Hematopoietic multipotent progenitor cell treated with erythropoietin and hydrocortisone succinate and interleukin-3 and kit ligand, for 4 days (in vitro differentiated cells): ENCODE measurements around the gene SPATA2.

Experiments
- DNase-seq: peaks from one replicate; pipeline ENCODE4 v3.0.0-alpha.2; 2015

Gene SPATA2

DNA sequence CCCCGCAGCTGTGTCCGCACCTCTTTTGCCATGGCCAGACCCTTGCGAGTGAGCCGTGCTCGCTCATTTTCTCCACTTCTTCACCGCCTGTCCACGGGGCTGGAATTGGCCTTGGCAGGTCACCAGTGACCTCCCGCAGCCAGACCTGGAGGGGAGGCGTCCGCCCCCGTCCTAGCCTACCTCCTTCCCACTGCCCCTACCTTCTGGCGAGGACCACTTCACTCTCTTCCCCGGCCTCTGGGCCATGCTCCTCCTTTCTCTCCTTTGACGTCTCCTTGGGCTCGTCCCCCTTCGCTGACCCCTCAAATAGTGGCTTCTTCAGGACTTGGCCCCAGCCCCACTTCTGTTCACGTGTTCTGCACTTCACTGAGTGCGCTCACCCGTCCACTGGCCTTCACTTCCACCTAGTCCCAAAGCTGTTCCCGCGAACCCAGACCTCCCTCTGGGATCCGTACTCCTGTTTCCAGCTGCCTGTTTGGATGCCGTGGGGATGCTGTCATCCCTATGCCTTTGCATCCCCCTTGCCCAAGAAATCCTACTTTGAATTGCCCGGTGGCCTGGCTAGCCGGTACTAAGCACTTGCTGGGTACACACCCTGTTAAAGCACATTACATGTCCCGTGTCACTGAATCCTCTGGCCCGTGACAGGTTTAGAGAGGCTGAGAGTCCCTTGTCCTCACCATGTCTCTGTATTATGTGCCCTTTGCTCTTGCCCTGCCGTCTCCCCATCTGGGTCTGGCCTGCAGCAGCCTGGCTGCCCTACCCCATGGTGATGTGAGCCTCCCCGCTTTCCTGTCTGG, 33.0 kb downstream of the SPATA2 start:
- no peak for DNase-seq

DNA sequence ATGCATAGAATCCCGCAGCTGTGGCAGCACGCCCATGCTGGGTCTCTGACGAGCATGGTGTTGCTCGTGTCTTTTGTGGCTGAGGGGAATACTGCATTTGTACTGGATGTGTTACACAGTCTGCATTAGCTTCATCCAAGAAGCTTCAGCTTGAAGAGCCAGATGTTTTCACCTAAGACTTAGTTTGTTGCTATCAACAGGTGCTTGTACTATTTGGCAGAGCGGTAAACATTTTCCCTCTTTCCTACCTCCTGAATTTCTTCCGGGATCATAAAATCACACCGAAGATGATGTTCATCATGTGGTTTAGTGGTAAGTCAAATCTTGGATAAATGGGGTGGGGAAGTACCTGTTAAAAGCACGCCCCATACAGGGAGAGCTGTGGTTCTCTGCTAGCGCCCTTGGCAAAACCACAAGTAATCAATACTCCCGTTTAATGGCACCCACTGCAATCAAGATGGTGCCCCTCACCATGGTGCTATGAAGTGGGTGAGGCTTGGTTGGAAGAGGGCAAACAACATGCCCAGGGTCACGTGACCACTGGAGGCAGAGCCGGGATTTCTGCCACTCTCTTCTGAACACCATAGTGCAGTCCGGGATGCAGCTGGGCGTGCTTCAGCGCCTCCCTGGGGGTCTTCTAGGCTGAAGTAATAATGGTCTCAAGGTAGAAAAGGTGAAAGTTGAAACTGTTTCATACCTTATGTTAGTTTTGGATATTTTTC, 34.4 kb downstream of the SPATA2 start:
- no peak for DNase-seq

DNA sequence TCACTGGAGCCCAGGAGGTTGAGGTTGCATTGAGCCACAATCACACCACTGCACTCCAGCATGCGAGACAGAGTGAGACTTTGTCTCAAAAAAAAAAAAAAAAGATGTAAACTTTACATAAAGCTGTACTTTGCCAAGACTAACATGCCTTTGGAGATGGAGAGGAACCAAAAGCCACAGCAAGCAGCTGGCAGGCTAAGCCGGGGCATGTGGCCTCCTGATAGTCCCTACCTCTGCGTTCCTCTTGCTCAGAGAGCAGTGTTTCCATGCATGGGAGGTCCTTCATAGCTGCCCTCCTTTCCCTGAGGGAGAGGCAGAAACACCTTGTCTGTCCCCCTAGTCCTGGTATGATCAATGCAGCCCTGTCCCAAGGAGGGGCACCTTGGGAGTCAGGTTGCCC, 35.2 kb downstream of the SPATA2 start:
- DNase-seq: no peak

DNA sequence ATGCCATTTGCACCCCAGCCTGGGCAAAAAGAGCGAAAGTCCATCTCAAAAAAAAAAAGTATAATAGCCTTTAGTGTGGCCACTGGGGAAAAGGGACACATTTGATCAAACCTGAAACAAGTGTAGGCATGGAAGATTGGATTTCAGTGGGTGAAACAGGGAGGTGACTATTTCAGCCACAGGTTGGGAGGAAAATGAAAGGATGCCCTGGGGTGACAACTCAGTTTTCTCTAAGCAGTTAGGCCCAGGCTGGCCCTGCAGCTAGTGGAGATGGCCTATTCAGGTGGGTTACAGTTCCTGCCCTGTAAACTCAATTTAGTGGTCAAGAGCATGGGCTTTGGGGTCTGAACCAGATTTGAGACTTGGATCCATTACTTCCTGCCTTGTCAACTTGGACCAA, 36.4 kb downstream of the SPATA2 start:
- no peak for DNase-seq

DNA sequence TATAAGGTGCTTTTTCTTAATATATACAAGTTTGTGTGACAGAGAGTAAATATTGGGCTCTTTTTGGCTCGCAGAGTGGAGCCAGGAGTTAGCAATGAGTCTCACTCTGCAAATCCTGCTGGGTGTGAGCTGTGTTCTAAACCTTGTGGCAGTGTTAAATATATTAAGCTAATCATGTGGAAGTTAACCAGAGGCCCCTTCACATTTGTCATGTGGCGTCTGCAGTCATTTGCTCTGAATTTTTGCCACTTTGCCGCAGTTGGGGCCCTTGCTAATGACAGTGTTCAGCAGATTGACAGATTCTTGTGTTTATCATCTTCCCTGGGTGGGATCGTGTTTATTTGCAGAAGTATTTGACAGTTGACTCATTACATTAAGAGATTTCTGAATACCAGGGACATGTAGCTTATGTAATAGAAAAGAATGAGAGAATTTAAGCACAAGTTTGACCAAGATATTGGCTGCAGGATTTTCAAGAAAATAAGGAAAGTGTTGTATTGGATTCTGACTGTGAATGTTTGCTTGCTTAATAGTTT, 37.9 kb downstream of the SPATA2 start:
- DNase-seq: no peak

- no peak for DNase-seq
Observed at GRCh38 chr20:49874696-49875095, 40.6 kb downstream of the SPATA2 start.

GRCh38 chr20:49872056-49872455, 43.3 kb downstream of the SPATA2 start:
- no peak for DNase-seq

DNA sequence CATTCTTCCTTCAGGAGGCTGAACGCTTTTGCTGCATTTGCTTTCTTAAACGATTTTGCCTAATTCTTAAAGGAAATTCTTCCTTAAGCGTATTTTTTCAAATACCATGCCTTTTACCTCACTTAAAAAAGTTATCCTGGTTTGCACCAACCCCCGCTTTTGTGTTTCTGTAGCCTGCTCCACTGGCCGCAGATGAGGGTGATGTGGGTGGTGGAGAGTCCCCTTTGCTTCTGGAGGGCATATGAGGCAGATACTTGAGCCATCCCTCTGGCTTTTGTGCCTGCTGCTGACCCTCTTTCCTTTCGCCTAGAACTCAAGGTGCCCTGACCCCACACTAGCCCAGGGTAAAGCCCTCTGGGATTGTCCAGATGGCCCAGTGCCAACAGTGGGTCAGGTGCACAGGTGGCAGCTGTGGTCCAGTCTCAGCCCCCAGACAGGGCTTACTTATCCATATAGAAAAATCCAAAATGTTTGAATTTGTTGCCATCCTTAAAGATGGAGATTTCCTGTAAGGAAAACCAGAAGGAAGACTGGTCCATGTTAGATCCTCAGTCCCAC, 43.9 kb downstream of the SPATA2 start:
- no peak for DNase-seq

DNA sequence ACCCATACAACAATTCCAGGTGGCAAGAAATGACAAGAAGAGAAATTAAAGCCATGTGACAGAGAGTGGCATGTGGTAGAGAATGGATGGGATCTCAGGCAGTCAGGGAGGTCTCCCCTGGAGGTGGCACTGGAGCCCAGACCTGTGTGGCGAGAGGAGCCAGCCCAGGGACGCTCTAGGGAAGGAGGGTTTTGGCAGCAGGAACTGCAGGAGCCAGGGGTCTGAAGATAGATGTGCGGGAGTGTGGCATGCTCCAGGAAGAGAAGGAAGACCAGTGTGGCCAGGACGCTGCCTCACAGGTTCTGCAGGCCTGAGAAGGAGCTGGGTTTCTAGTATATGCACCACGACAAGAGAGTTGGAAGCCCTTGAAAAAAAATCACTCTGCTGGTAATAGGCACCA, 45.1 kb downstream of the SPATA2 start:
- no peak for DNase-seq

DNA sequence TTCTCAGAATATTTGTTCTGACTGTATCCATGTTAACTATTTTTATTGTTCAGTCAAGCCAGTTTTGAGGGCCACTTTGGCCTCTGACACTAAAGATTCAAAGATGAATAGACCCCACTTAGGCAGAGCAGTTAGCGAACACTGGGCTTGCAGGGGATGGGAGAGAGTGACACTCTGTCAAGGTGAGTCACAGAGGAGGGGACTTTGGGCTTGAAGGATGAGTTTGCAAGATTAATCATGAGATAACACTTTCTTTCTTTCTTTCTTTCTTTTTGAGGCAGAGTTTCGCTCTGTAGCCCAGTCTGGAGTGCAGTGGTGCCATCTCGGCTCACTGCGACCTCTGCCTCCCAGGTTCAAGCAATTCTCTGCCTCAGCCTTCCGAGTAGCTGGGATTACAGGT, 46.4 kb downstream of the SPATA2 start:
- DNase-seq: no peak

DNA sequence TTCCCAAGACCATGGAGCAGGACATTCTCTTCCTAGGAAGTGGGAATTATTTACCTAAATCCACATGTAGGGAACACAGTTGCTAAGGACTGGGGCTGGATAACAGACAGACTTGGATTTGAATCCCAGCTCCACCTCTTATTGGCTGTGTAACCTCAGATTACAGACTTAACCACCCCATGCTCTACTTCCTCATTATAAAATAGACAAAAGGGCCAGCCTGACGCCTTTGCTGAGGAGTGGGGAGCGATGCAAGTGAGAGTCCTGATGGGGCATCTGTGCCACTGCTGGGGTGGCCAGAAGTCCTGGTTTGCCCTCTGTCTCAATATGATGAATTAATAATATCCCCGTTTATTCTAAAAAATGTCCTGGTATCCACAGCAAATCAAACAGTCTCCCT, 46.8 kb downstream of the SPATA2 start:
- peak; percentile 58 for DNase-seq

GRCh38 chr20:49867453-49868215, 47.7 kb downstream of the SPATA2 start:
- DNase-seq: no peak

- no peak for DNase-seq
Observed at GRCh38 chr20:49866051-49866450, 49.3 kb downstream of the SPATA2 start.

DNA sequence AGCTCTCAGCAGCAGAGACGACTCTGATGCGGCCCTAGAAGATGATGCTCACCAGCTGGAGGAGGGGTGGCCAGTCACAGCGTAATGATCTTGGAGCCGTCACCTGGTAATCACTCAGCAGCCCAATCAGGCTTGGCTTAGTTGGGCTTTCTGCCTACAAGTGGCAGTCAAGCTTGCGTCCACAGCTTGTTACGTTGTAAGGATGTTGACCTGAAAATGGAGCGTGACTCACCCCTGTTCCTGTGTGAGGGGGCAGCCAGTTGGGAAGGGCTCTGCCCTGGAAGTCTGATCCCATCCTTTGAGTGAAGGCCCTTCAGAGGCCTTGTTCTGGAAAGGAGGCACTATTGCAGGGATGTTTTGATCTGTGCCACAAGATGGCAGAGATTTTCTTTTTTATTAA, 49.8 kb downstream of the SPATA2 start:
- no peak for DNase-seq

GRCh38 chr20:49863666-49864065, 51.7 kb downstream of the SPATA2 start:
- DNase-seq: no peak

- DNase-seq: peak; percentile 27
Observed at GRCh38 chr20:49862607-49863200, 52.6 kb downstream of the SPATA2 start.

DNA sequence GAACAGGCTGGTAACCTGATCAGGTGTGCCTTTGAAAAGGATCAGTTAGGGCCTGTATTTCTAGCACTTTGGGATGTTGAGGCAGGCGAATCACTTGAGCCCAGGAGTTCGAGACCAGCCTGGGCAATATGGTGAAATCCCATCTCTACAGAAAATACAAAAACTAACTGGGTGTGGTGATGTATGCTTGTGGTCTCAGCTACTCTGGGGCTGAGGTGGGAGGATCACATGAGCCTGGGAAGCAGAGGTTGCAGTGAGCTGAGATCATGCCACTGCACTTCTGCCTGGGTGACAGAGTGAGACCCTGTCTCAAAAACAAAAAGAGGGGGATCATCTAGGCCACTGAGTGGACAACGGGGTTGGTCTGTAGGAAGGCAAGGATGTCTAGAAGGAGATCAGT, 54.1 kb downstream of the SPATA2 start:
- peak; percentile 11 for DNase-seq

DNA sequence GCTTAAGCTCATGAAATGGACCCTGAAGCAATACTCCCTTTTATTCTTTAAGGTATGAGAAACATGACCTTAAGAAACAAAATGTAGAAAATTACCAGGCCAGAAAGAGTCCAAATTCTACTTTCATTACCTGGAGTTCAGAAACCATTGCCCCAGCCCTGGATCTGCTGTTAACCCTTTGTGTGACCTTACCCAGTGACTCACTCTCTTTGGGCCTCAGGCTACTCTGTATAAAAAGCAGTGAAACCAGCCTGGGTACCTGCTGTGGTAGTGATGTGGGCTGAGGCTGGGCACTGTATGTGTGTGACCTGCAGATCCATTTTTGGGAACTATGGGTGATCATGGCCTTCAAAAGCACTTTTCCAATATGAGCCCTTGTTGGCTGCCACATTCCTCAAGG, 55.5 kb downstream of the SPATA2 start:
- no peak for DNase-seq

DNA sequence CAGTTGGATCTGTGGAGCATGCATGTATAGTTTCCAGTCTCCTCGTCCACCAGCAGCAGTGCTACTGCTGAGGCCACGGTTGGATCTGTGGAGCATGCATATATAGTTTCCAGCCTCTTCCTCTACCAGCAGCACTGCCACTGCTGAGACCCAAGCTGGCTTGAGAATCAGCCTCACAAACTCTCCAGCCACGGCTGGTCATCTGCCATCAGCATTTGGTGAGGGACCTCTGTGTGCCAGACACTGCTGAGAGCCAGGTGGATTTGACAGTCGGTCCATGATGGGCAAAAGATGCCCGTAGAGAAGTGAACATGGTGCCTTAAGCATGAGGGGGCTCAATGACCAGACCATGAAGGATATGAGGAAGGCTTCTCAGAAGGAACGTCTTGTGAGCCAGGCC, 56.3 kb downstream of the SPATA2 start:
- DNase-seq: no peak

DNA sequence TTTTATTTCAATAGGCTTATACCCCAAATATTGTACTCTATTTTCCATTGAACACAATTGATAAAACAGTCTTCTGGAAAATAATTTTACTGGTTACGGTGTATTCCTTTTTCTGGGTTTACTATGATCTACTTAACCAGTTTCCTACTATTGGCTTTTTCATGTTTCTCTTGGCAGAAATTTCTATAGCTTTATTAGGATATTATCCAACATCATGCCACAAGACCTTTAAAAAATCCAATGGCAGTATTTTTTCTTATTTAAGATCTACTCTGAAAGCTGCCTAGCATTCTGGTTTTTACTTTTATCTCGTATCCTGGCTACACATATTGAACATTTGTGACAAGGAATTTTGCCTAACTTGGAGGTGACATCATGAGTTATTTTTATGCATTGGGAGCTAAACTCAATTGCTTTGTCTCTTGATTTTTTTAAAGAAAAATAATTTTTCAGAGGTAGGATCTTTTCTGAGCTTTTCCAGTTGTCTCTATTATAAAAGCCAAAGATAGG, 57.2 kb downstream of the SPATA2 start:
- DNase-seq: no peak

GRCh38 chr20:49856904-49857303, 58.4 kb downstream of the SPATA2 start:
- DNase-seq: no peak

DNA sequence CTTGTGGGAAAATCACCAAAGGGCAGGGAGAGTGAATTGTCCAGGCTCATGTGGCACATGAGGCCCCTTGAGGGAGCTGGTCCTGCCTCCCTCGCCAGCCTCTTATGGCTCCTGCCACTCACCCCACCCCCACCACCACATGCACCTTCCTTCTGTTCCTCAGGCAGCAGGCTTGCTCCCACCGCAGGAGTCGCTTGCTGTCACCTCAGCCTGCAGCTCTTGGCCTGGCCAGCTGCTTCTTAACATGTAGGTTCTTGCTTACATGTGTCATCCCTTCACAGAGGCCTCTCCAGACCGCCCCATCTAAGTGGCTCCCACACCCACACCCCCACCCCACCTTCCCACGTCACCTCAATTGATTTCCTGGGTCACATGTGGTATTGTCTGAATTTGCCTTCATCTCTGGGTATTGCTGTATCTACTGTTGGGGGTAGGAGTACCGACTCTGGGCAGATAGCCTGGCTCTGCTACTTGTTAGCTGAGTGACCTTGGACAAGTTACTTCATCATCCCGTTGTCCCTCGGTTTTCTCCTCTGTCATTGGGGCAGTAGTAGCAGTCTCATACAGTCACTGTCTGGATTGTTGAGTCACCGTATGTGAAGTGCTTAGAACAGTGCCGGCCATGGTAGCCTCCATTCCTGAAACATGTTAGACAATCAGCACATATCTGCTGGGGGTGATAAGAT, 61.0 kb downstream of the SPATA2 start:
- DNase-seq: no peak
